Measurements from ENCODE around the gene PPT2.
"Not testable (repeated sequence)": the region's sequence is repeated elsewhere in the genome, so short reads cannot be mapped to it uniquely, and the experiment has no call there.

The PPT2 gene

GRCh38 chr6:32189742-32190053, 35.8 kb downstream of the PPT2 start:
- no peak for DNase-seq (ENCODE audit: low read depth in 2 of 2)

GRCh38 chr6:32190054-32190851, 36.3 kb downstream of the PPT2 start, which contains the start of gene PBX2:
Gene PBX2, minus strand, starts transcription at chr6:32190202. Its CDS starts 287 bp downstream, at chr6:32189915.
- peak; percentile 54 to 80 for DNase-seq (ENCODE audit: low read depth in 2 of 2)

- no peak for DNase-seq (ENCODE audit: low read depth in 2 of 2)
These were observed 37.2 kb downstream of the PPT2 start for GRCh38 chr6:32190911-32191677.

- no peak for DNase-seq (ENCODE audit: low read depth in 2 of 2)
These were observed 38.0 kb downstream of the PPT2 start for GRCh38 chr6:32191696-32192607.

- peak in 1 of 2 donors; percentile 33 for DNase-seq (ENCODE audit: low read depth in 2 of 2)
These were observed 38.7 kb downstream of the PPT2 start, which contains the start of gene GPSM3 for GRCh38 chr6:32192608-32193039. Gene GPSM3, minus strand, starts transcription at chr6:32192643. Its CDS starts 130 bp downstream, at chr6:32192513.

GRCh38 chr6:32193096-32193495, 39.2 kb downstream of the PPT2 start:
- DNase-seq (ENCODE audit: low read depth in 2 of 2) = not testable (repeated sequence)

- DNase-seq (ENCODE audit: low read depth in 2 of 2) = no peak
These were observed 40.4 kb downstream of the PPT2 start for GRCh38 chr6:32194388-32194787.

- DNase-seq (ENCODE audit: low read depth in 2 of 2) = no peak
These were observed 41.1 kb downstream of the PPT2 start for GRCh38 chr6:32194825-32195651.

GRCh38 chr6:32195652-32195901, 41.6 kb downstream of the PPT2 start:
- DNase-seq (ENCODE audit: low read depth in 2 of 2) = peak; percentile 100

GRCh38 chr6:32195902-32196681, 42.2 kb downstream of the PPT2 start:
- DNase-seq (ENCODE audit: low read depth in 2 of 2) = peak; percentile 27 to 39

- no peak for DNase-seq (ENCODE audit: low read depth in 2 of 2)
These were observed 43.0 kb downstream of the PPT2 start for GRCh38 chr6:32196682-32197616.

GRCh38 chr6:32198345-32198696, 44.4 kb downstream of the PPT2 start:
- DNase-seq (ENCODE audit: low read depth in 2 of 2) = no peak

- DNase-seq (ENCODE audit: low read depth in 2 of 2) = no peak
These were observed 44.9 kb downstream of the PPT2 start for GRCh38 chr6:32198866-32199265.

- DNase-seq (ENCODE audit: low read depth in 2 of 2) = no peak
These were observed 47.0 kb downstream of the PPT2 start for GRCh38 chr6:32200711-32201475.

GRCh38 chr6:32202186-32202585, 48.2 kb downstream of the PPT2 start:
- no peak for DNase-seq (ENCODE audit: low read depth in 2 of 2)

- no peak for DNase-seq (ENCODE audit: low read depth in 2 of 2)
These were observed 49.7 kb downstream of the PPT2 start for GRCh38 chr6:32203426-32204267.

GRCh38 chr6:32204268-32204715, 50.4 kb downstream of the PPT2 start:
- no peak for DNase-seq (ENCODE audit: low read depth in 2 of 2)

GRCh38 chr6:32208996-32209395, 55.1 kb downstream of the PPT2 start:
- DNase-seq (ENCODE audit: low read depth in 2 of 2) = no peak

All from stimulated activated CD8-positive, alpha-beta memory T cell treated with anti-CD3 and anti-CD28 coated beads, Interleukin-2, amount 100 ng/mL, for 1 hour (primary cell).